ENCODE data around the gene TRIM39.

TRIM39 gene

DNA sequence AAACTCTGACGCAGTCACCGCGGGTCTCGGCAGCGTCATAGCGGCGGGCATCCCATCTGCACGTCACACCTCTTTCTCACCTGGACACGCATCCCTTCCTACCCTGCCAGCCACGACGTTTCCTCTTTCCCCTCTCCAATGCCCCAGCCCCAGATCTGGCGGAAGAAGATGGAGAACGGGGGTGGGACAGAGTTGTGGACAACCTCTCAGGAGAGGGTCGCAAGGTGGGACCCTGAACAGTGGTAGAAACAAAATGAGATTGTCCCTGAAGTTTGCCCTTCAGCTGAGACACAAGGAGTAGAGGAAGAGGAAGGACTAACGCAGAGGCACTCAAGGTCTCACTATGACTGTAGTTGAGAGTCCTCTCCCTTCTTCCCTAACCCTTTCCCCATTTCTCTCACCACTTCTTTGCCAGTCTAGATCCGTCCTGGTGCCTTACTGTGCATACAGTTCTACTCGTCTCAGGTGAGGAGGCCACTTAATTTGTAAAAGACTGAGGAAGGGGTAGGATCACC lies 562 bp downstream of the TRIM39 start:
- Histone ChIP-seq H3K4me2 (ENCODE audit: low read length) (peak overlapping the region; percentile 99), H3K9me3 (ENCODE audit: control insufficient read depth, insufficient read depth, low read length) (no peaks in the 10 kb centered on the region), H3K36me3 (ENCODE audit: control insufficient read depth, low read length) (peaks cover 64% of the 10 kb centered on the region), H3K27ac (ENCODE audit: low read depth, low read length) (peak overlapping the region; percentile 87), H3K4me3 (ENCODE audit: low read length) (peak overlapping the region; percentile 99), H3K79me2 (ENCODE audit: control insufficient read depth, low read length) (peaks cover 57% of the 10 kb centered on the region), H3F3A (ENCODE audit: control insufficient read depth, insufficient read depth) (peaks cover 6% of the 10 kb centered on the region), H3K9me2 (replicated peaks; ENCODE audit: control insufficient read depth, low read length) (no peaks in the 10 kb centered on the region), H4K20me1 (ENCODE audit: control insufficient read depth, insufficient read depth, low read depth, low read length) (peaks cover 15% of the 10 kb centered on the region), H3K27me3 (ENCODE audit: control insufficient read depth, low read length) (no peaks in the 10 kb centered on the region), H3K4me1 (ENCODE audit: control insufficient read depth, low read length) (peaks cover 35% of the 10 kb centered on the region)
- TF ChIP-seq, protein P1, sequence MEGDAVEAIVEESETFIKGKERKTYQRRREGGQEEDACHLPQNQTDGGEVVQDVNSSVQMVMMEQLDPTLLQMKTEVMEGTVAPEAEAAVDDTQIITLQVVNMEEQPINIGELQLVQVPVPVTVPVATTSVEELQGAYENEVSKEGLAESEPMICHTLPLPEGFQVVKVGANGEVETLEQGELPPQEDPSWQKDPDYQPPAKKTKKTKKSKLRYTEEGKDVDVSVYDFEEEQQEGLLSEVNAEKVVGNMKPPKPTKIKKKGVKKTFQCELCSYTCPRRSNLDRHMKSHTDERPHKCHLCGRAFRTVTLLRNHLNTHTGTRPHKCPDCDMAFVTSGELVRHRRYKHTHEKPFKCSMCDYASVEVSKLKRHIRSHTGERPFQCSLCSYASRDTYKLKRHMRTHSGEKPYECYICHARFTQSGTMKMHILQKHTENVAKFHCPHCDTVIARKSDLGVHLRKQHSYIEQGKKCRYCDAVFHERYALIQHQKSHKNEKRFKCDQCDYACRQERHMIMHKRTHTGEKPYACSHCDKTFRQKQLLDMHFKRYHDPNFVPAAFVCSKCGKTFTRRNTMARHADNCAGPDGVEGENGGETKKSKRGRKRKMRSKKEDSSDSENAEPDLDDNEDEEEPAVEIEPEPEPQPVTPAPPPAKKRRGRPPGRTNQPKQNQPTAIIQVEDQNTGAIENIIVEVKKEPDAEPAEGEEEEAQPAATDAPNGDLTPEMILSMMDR (IDR thresholded peaks at IDR 0.05; ENCODE audit: low read depth, low read length, poor library complexity, severe bottlenecking), result no peak
- TF ChIP-seq EZH2phosphoT487 (IDR thresholded peaks at IDR 0.05; ENCODE audit: borderline replicate concordance, low read length), result no peak

DNA sequence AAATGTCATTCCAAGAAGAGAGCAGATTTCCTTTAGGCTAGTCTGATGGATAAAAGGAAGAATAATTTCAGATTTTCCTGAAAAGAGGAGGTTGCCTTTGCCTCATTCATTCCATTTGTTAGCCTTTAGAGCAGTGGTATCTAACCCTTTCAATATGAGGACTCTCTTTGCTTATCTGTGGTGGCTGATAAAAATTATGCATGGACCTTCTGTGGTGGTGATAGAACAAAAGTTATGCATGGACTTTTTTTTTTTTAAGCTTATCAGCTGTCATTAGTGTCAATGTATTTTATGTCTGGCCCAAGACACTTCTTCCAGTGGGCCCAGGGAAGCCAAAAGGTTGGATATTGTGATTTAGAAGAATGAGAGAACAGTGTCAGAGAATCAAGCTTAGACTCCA lies 1.7 kb downstream of the TRIM39 start:
- Histone ChIP-seq H3K9me3 (ENCODE audit: control insufficient read depth, insufficient read depth, low read length) (no peaks in the 10 kb centered on the region), H3F3A (ENCODE audit: control insufficient read depth, insufficient read depth) (peaks cover 6% of the 10 kb centered on the region), H4K20me1 (ENCODE audit: control insufficient read depth, insufficient read depth, low read depth, low read length) (peaks cover 15% of the 10 kb centered on the region), H3K27me3 (ENCODE audit: control insufficient read depth, low read length) (no peaks in the 10 kb centered on the region), H3K27ac (ENCODE audit: low read depth, low read length) (no peak overlapping the region), H3K9me2 (replicated peaks; ENCODE audit: control insufficient read depth, low read length) (no peaks in the 10 kb centered on the region), H3K4me2 (ENCODE audit: low read length) (no peak overlapping the region), H3K79me2 (ENCODE audit: control insufficient read depth, low read length) (peaks cover 46% of the 10 kb centered on the region), H3K4me1 (ENCODE audit: control insufficient read depth, low read length) (peaks cover 31% of the 10 kb centered on the region), H3K36me3 (ENCODE audit: control insufficient read depth, low read length) (peaks cover 67% of the 10 kb centered on the region), H3K4me3 (ENCODE audit: low read length) (no peak overlapping the region)
- no peak for TF ChIP-seq EZH2phosphoT487 (IDR thresholded peaks at IDR 0.05; ENCODE audit: borderline replicate concordance, low read length)
- TF ChIP-seq, protein P1 (IDR thresholded peaks at IDR 0.05; ENCODE audit: low read depth, low read length, poor library complexity, severe bottlenecking), result no peak

DNA sequence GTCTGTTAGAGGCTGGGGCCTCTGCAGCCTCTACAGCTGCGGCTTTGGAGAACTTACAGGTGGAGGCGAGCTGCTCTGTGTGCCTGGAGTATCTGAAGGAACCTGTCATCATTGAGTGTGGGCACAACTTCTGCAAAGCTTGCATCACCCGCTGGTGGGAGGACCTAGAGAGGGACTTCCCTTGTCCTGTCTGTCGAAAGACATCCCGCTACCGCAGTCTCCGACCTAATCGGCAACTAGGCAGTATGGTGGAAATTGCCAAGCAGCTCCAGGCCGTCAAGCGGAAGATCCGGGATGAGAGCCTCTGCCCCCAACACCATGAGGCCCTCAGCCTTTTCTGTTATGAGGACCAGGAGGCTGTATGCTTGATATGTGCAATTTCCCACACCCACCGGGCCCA lies 2.6 kb downstream of the TRIM39 start:
- peaks cover 68% of the 10 kb centered on the region for H3K36me3 ChIP-seq (ENCODE audit: control insufficient read depth, low read length)
- H3K27me3 ChIP-seq (ENCODE audit: control insufficient read depth, low read length), result no peaks in the 10 kb centered on the region
- no peak overlapping the region for H3K4me2 ChIP-seq (ENCODE audit: low read length)
- no peak overlapping the region for H3K4me3 ChIP-seq (ENCODE audit: low read length)
- peaks cover 6% of the 10 kb centered on the region for H3F3A ChIP-seq (ENCODE audit: control insufficient read depth, insufficient read depth)
- TF ChIP-seq, protein P1 (IDR thresholded peaks at IDR 0.05; ENCODE audit: low read depth, low read length, poor library complexity, severe bottlenecking), result no peak
- no peak for TF ChIP-seq EZH2phosphoT487 (IDR thresholded peaks at IDR 0.05; ENCODE audit: borderline replicate concordance, low read length)
- H3K9me3 ChIP-seq (ENCODE audit: control insufficient read depth, insufficient read depth, low read length), result no peaks in the 10 kb centered on the region
- H3K9me2 ChIP-seq (replicated peaks; ENCODE audit: control insufficient read depth, low read length), result no peaks in the 10 kb centered on the region
- peaks cover 12% of the 10 kb centered on the region for H4K20me1 ChIP-seq (ENCODE audit: control insufficient read depth, insufficient read depth, low read depth, low read length)
- H3K79me2 ChIP-seq (ENCODE audit: control insufficient read depth, low read length), result peaks cover 37% of the 10 kb centered on the region
- peaks cover 25% of the 10 kb centered on the region for H3K4me1 ChIP-seq (ENCODE audit: control insufficient read depth, low read length)
- H3K27ac ChIP-seq (ENCODE audit: low read depth, low read length), result no peak overlapping the region
